OCI-LY3 (cell line): ENCODE data around the gene ETFBKMT.

Experiments used
- EZH2phosphoT487 ChIP-seq: fragments of 200-600 bp; shearing (Covaris generic); IDR thresholded peaks from 2 replicates; pipeline ENCODE4 v1.6.1; 2018; ENCODE audit warnings: antibody characterized with exemption, mixed run types, low read depth
- TF ChIP-seq, protein P1 (sequence below): fragments of 200-600, 300-600 bp; sonication (generic); IDR thresholded peaks from 2 replicates; pipeline ENCODE4 v1.5.1; 2014; ENCODE audit warnings: antibody characterized with exemption, low read length, low read depth

DNA sequence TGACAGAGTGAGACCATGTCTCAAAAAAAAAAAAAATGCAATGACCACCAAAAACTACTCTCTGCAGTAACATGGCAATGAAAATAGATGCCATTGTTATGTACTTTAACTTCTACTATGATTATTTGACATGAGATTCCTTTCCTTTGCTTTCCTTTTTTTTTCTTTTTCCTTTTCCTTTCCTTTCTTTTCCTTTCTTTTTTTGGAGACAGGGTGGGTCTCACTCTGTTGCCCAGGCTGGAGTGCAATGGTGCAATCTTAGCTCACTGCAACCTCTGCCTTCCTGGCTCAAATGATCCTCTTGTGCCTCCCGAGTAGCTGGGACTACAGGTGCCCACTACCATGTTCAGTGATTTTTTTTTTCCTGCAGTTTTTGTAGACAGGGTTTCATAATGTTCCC, 24.9 kb upstream of the ETFBKMT start:
- TF ChIP-seq, protein P1, sequence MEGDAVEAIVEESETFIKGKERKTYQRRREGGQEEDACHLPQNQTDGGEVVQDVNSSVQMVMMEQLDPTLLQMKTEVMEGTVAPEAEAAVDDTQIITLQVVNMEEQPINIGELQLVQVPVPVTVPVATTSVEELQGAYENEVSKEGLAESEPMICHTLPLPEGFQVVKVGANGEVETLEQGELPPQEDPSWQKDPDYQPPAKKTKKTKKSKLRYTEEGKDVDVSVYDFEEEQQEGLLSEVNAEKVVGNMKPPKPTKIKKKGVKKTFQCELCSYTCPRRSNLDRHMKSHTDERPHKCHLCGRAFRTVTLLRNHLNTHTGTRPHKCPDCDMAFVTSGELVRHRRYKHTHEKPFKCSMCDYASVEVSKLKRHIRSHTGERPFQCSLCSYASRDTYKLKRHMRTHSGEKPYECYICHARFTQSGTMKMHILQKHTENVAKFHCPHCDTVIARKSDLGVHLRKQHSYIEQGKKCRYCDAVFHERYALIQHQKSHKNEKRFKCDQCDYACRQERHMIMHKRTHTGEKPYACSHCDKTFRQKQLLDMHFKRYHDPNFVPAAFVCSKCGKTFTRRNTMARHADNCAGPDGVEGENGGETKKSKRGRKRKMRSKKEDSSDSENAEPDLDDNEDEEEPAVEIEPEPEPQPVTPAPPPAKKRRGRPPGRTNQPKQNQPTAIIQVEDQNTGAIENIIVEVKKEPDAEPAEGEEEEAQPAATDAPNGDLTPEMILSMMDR = no peak
- TF ChIP-seq EZH2phosphoT487 = no peak
